ENCODE results near the gene MKNK2.
A peak's percentile ranks its signal among the peaks of the same experiment; 100 is the strongest.

MKNK2 gene

GRCh38 chr19:2038284-2039088, 12.6 kb downstream of the MKNK2 start:
- no peak overlapping the region for H3K9ac ChIP-seq
- TF ChIP-seq CTCF (conservative IDR thresholded peaks at IDR 0.05; ENCODE audit: low read depth, low read length) = no peak
- no peaks in the 10 kb centered on the region for H3K36me3 ChIP-seq (ENCODE audit: insufficient read depth)
- H3K27ac ChIP-seq = no peak overlapping the region
- H3K79me2 ChIP-seq (ENCODE audit: insufficient read depth, low read depth) = peaks cover 5% of the 10 kb centered on the region
- H4K20me1 ChIP-seq (ENCODE audit: insufficient read depth) = no peaks in the 10 kb centered on the region
- no peak overlapping the region for H2AFZ ChIP-seq (ENCODE audit: low read depth)
- no peaks in the 10 kb centered on the region for H3K27me3 ChIP-seq (ENCODE audit: insufficient read depth, low read depth)
- peaks cover 37% of the 10 kb centered on the region for H3K4me1 ChIP-seq (ENCODE audit: low read depth, poor library complexity, severe bottlenecking)
- H3K4me2 ChIP-seq = no peak overlapping the region
- H3K4me3 ChIP-seq (IDR thresholded peaks at IDR 0.05; ENCODE audit: insufficient read depth, low read depth, low read length) = no peak overlapping the region

GRCh38 chr19:2037651-2038255, 13.3 kb downstream of the MKNK2 start:
- Histone ChIP-seq H3K4me1 (ENCODE audit: low read depth, poor library complexity, severe bottlenecking) (peaks cover 38% of the 10 kb centered on the region), H3K27me3 (ENCODE audit: insufficient read depth, low read depth) (no peaks in the 10 kb centered on the region), H3K4me3 (IDR thresholded peaks at IDR 0.05; ENCODE audit: insufficient read depth, low read depth, low read length) (no peak overlapping the region), H3K36me3 (ENCODE audit: insufficient read depth) (no peaks in the 10 kb centered on the region), H4K20me1 (ENCODE audit: insufficient read depth) (no peaks in the 10 kb centered on the region), H3K9ac (no peak overlapping the region), H2AFZ (ENCODE audit: low read depth) (no peak overlapping the region), H3K4me2 (no peak overlapping the region), H3K79me2 (ENCODE audit: insufficient read depth, low read depth) (peaks cover 5% of the 10 kb centered on the region), H3K27ac (no peak overlapping the region)
- no peak for TF ChIP-seq CTCF (conservative IDR thresholded peaks at IDR 0.05; ENCODE audit: low read depth, low read length)

GRCh38 chr19:2036424-2036823, 14.6 kb downstream of the MKNK2 start:
- no peak for TF ChIP-seq CTCF (conservative IDR thresholded peaks at IDR 0.05; ENCODE audit: low read depth, low read length)
- H3K4me1 ChIP-seq (ENCODE audit: low read depth, poor library complexity, severe bottlenecking) = peaks cover 43% of the 10 kb centered on the region
- no peak overlapping the region for H2AFZ ChIP-seq (ENCODE audit: low read depth)
- peaks cover 4% of the 10 kb centered on the region for H3K79me2 ChIP-seq (ENCODE audit: insufficient read depth, low read depth)
- H3K4me2 ChIP-seq = no peak overlapping the region
- no peak overlapping the region for H3K4me3 ChIP-seq (IDR thresholded peaks at IDR 0.05; ENCODE audit: insufficient read depth, low read depth, low read length)
- H3K27me3 ChIP-seq (ENCODE audit: insufficient read depth, low read depth) = no peaks in the 10 kb centered on the region
- no peaks in the 10 kb centered on the region for H3K36me3 ChIP-seq (ENCODE audit: insufficient read depth)
- H3K9ac ChIP-seq = no peak overlapping the region
- H3K27ac ChIP-seq = no peak overlapping the region
- no peaks in the 10 kb centered on the region for H4K20me1 ChIP-seq (ENCODE audit: insufficient read depth)

DNA sequence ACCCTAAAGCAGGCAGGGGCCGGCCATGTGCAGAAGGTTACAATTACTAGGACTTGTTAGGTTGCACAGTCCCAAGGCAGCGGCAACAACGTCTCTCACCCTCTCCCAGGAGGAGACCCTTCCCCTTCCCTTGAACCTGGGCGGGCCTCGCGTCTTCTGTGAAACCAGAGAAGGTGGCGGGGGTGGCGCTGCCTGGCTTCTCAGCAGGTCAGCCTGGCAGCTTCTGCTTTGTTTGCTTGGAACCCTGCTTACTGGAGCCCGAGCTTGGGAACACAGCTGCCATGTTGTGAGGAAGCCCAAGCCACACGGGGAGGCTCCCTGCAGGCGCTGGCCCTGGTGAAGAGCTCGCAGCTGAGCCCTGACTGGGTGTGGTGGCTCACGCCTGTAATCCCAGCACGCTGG, 15.5 kb downstream of the MKNK2 start:
- Histone ChIP-seq H3K36me3 (ENCODE audit: insufficient read depth) (no peaks in the 10 kb centered on the region), H3K79me2 (ENCODE audit: insufficient read depth, low read depth) (no peaks in the 10 kb centered on the region; the same call in 1 of the 2 replicates), H2AFZ (ENCODE audit: low read depth) (peak overlapping the region; percentile 55; the same call in 1 of the 2 replicates), H3K4me2 (peak overlapping the region; percentile 51; the same call in 1 of the 2 replicates), H3K4me3 (IDR thresholded peaks at IDR 0.05; ENCODE audit: insufficient read depth, low read depth, low read length) (no peak overlapping the region), H3K27ac (peak overlapping the region; percentile 67), H3K9ac (peak overlapping the region; percentile 44; the same call in 1 of the 2 replicates), H3K27me3 (ENCODE audit: insufficient read depth, low read depth) (no peaks in the 10 kb centered on the region), H3K4me1 (ENCODE audit: low read depth, poor library complexity, severe bottlenecking) (peaks cover 36% of the 10 kb centered on the region), H4K20me1 (ENCODE audit: insufficient read depth) (no peaks in the 10 kb centered on the region)
- no peak for TF ChIP-seq CTCF (conservative IDR thresholded peaks at IDR 0.05; ENCODE audit: low read depth, low read length)

Measured in KMS-11 (cell line).